B cell (primary cell): ENCODE results near the gene ZNF213. TPM values are rescaled to one million over a fixed set of nuclear protein-coding genes. Genes with fewer than 3 reads are reported as not detected.

Source experiments
- ATAC-seq: fragments of 200-7000 bp; cut with Tn5 transposase; one replicate; pipeline ENCODE4 v1.10.0; 2021; ENCODE audit warnings: low read depth, mild to moderate bottlenecking, moderate number of reproducible peaks, moderate library complexity
- CTCF ChIA-PET: fragments of 350-600 bp; sonication (Branson Sonifier 250); formaldehyde crosslinking; loops from one replicate; lab custom pipeline; 2021; ENCODE audit warnings: antibody characterized with exemption, inconsistent platforms; lab: Charles Lee
- POLR2A ChIA-PET: fragments of 350-600 bp; sonication (Branson Sonifier 250); formaldehyde crosslinking; loops from one replicate; lab custom pipeline; 2021; ENCODE audit warnings: antibody characterized with exemption; lab: Charles Lee
- DNase-seq: peaks from one replicate; pipeline ENCODE4 v3.0.0; 2013
- H2AFZ ChIP-seq: 2 replicates; pipeline ENCODE4 v1.6.1; 2012; ENCODE audit warnings: mild to moderate bottlenecking, low read depth, low read length; ENCODE audit not compliant: insufficient read depth, poor library complexity, severe bottlenecking
- H3K27ac ChIP-seq, 2 donors: 1 replicate in 1 of 2; 2 replicates in 1 of 2; pipeline ENCODE4 v1.5.1; 2012 to 2013; ENCODE audit warnings: low read length in 2 of 2, mild to moderate bottlenecking in 2 of 2, moderate library complexity in 1 of 2
- H3K27me3 ChIP-seq, 4 experiments: fragments of 200-600 bp in 1 of 4; sonication (generic) in 1 of 4; replicated peaks in 1 of 4; 1 replicate in 2 of 4; 2 replicates in 2 of 4; pipeline versions ENCODE4 v1.6.1 to v1.7.0; 2013 to 2016; ENCODE audit warnings: low read length in 3 of 4, mild to moderate bottlenecking in 2 of 4, mixed read lengths in 1 of 4, moderate library complexity in 1 of 4; ENCODE audit not compliant: insufficient read depth in 4 of 4, control insufficient read depth in 3 of 4; ENCODE audit errors: control extremely low read depth in 1 of 4
- H3K36me3 ChIP-seq, 2 experiments: replicated peaks in 1 of 2; 1 replicate in 1 of 2; 2 replicates in 1 of 2; pipeline versions ENCODE4 v1.6.1 to v1.7.1; 2013; ENCODE audit warnings: low read length in 1 of 2; ENCODE audit not compliant: insufficient read depth in 2 of 2, control insufficient read depth in 1 of 2; ENCODE audit errors: control extremely low read depth in 1 of 2, extremely low read depth in 1 of 2
- H3K4me1 ChIP-seq, 2 donors: fragments of 200-600 bp in 1 of 2; sonication (generic) in 1 of 2; 1 replicate in 1 of 2; 2 replicates in 1 of 2; pipeline versions ENCODE4 v1.5.1 to v1.6.1; 2013 to 2017; ENCODE audit warnings: low read length in 2 of 2; ENCODE audit not compliant: control insufficient read depth in 2 of 2, insufficient read depth in 2 of 2
- H3K4me2 ChIP-seq: replicated peaks from 2 replicates; pipeline ENCODE3; 2012; ENCODE audit warnings: mild to moderate bottlenecking, low read depth, low read length; ENCODE audit not compliant: poor library complexity, severe bottlenecking
- H3K4me3 ChIP-seq, 5 experiments: fragments of 200-600 bp in 1 of 5; sonication (generic) in 1 of 5; 1 replicate in 3 of 5; 2 replicates in 2 of 5; pipeline versions ENCODE4 v1.5.1 to v1.7.0; 2011 to 2016; ENCODE audit warnings: low read length in 4 of 5, mild to moderate bottlenecking in 4 of 5, low read depth in 2 of 5, control low read depth in 1 of 5, moderate library complexity in 1 of 5; ENCODE audit not compliant: insufficient read depth in 1 of 5; ENCODE audit errors: control extremely low read depth in 1 of 5, extremely low read depth in 1 of 5
- H3K79me2 ChIP-seq: fragments of 200-600 bp; sonication (generic); one replicate; pipeline ENCODE4 v1.6.0; 2016; ENCODE audit warnings: low read length; ENCODE audit not compliant: control insufficient read depth, insufficient read depth
- H3K9ac ChIP-seq: fragments of 200-600 bp; sonication (generic); 2 replicates; pipeline ENCODE4 v1.6.1; 2017; ENCODE audit warnings: mild to moderate bottlenecking, low read length, moderate library complexity
- H3K9me3 ChIP-seq, 3 donors: one replicate each; pipeline versions ENCODE4 v1.6.1 to v1.7.1; 2013; ENCODE audit warnings: low read length in 2 of 3; ENCODE audit not compliant: control insufficient read depth in 2 of 3, insufficient read depth in 1 of 3; ENCODE audit errors: control extremely low read depth in 1 of 3
- H4K20me1 ChIP-seq: 2 replicates; pipeline ENCODE4 v1.6.0; 2012; ENCODE audit warnings: mild to moderate bottlenecking, low read length; ENCODE audit not compliant: insufficient read depth, control insufficient read depth, poor library complexity, severe bottlenecking
- H3K27ac Mint-ChIP-seq: one replicate; pipeline ENCODE4 v1.8.0; 2021; ENCODE audit warnings: mixed read lengths
- H3K27me3 Mint-ChIP-seq: one replicate; pipeline ENCODE4 v1.8.0; 2021; ENCODE audit warnings: mixed read lengths
- H3K4me1 Mint-ChIP-seq: one replicate; pipeline ENCODE4 v1.8.0; 2021; ENCODE audit warnings: mixed read lengths
- H3K4me3 Mint-ChIP-seq: one replicate; pipeline ENCODE4 v1.8.0; 2021; ENCODE audit warnings: mixed read lengths
- H3K9me3 Mint-ChIP-seq: one replicate; pipeline ENCODE4 v1.8.0; 2022; ENCODE audit warnings: mixed read lengths; ENCODE audit not compliant: insufficient read depth
- EZH2 ChIP-seq: IDR thresholded peaks from 2 replicates; pipeline ENCODE4 v1.6.1; 2012; ENCODE audit warnings: borderline replicate concordance, low read depth, mild to moderate bottlenecking, moderate library complexity, low read length; ENCODE audit not compliant: insufficient read depth, poor library complexity, severe bottlenecking
- WGBS: methylation state at CpG from one replicate; pipeline ENCODE4 v1.1.5; 2013; ENCODE audit warnings: missing lambda C conversion rate; ENCODE audit not compliant: insufficient coverage; 5-methylcytosine and 5-hydroxymethylcytosine counted together
- intact Hi-C: fragments of 100-400 bp; cut with micrococcal nuclease; formaldehyde crosslinking; loops from one replicate; pipeline ENCODE4 v1.10.0; 2022
- polyA plus RNA-seq: library from polyadenylated mRNA; depleted of rRNA; stranded (reverse); fragments of >200 nt; gene quantifications from 2 replicates; pipeline ENCODE4 v1.2.3, GENCODE V29; 2012
- total RNA-seq, 2 donors: library from RNA; stranded (reverse); fragments of 120-200 nt in 1 of 2; gene quantifications; 1 replicate in 1 of 2; 2 replicates in 1 of 2; pipeline versions ENCODE4 v1.2.3 to v1.2.4, GENCODE V29; 2013 to 2022
- TF ChIP-seq, protein P1 (sequence below): fragments of 200-600 bp; IDR thresholded peaks from one replicate; pipeline ENCODE4 v1.8.0; 2022; ENCODE audit warnings: antibody characterized with exemption, mild to moderate bottlenecking

Gene ZNF213
- total and polyA plus RNA-seq, 2 donors (not counting 1 experiment from before 2014, with no cell fraction given) = 1.4 to 7.2 TPM

DNA sequence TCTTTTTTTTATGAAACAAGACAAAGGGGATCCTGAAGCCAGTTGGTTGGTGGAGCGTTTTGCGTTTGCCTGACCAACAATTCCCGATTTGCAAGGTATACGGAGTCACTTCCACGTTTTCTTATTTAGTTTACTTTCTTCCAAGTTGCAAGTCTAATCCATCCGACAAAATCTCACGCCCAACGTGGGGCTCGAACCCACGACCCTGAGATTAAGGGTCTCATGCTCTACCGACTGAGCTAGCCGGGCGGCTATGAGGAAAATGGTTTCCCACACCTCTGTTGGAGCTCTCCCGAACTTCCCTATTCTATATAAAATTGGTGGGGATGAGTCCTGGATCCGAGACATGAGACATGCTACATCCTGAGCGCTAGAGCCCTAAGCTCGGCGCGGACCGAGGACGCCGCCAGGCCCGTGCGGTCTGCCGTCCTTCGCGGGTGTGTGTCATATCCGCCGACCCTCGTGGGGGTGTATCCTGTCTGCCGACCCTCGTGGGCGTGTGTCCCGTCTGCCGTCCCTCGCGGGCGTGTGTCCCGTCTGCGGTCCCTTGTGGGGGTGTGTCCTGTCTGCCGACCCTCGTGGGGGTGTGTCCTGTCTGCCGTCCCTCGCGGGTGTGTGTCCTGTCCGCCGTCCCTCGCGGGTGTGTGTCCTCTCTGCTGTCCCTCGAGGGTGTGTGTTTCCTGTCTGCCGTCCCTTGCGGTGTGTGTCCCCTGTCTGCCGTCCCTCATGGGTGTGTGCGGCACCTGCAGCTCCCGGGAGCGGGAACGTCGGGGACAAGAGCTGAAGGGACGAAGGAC is 22.6 kb downstream of the ZNF213 start:
- peak overlapping the region; percentile 99 for H3K4me2 ChIP-seq
- ChIA-PET CTCF (interaction anchor here (0.6 to 3.2 kb wide), 7 partner anchors 9 to 129 kb away, joined by 3 to 13 read pairs (median 4); no protein-coding TSS in a partner anchor), POLR2A (interaction anchor here (0.8 to 2.7 kb wide), 5 partner anchors 7 to 28 kb away, joined by 4 to 27 read pairs (median 7); partner anchors contain the start of gene ZNF213)
- peaks cover 19 to 32% of the 10 kb centered on the region in 2 donors for H3K4me1 ChIP-seq
- H3K4me3 ChIP-seq = peak overlapping the region; percentile 34 to 96 (median 84)
- H2AFZ ChIP-seq = peak overlapping the region; percentile 84
- peaks cover 5% of the 10 kb centered on the region for H3K9me3 Mint-ChIP-seq
- intact Hi-C loops = loop anchor here (1.0 to 10.0 kb wide), 4 partner anchors 7 to 107 kb away; no protein-coding TSS in a partner anchor
- H4K20me1 ChIP-seq = no peaks in the 10 kb centered on the region
- H3K27ac ChIP-seq = peak overlapping the region; percentile 2 to 60
- peaks cover 0 to 4% (median 1%) of the 10 kb centered on the region in 4 experiments for H3K27me3 ChIP-seq
- peak overlapping the region; percentile 93 for H3K4me3 Mint-ChIP-seq
- no peaks in the 10 kb centered on the region for H3K36me3 ChIP-seq
- 2% methylated on average over 55 of the region's 59 CpGs for WGBS
- H3K9me3 ChIP-seq = peaks cover 0 to 42% (median 3%) of the 10 kb centered on the region in 3 donors
- no peaks in the 10 kb centered on the region for H3K79me2 ChIP-seq
- H3K27me3 Mint-ChIP-seq = no peaks in the 10 kb centered on the region
- peaks cover 23% of the 10 kb centered on the region for H3K4me1 Mint-ChIP-seq
- ATAC-seq (peak; percentile 6), DNase-seq (peak; percentile 71)
- peak overlapping the region; percentile 88 for H3K9ac ChIP-seq
- H3K27ac Mint-ChIP-seq = peak overlapping the region; percentile 87
- no peak for TF ChIP-seq EZH2
- TF ChIP-seq, protein P1, sequence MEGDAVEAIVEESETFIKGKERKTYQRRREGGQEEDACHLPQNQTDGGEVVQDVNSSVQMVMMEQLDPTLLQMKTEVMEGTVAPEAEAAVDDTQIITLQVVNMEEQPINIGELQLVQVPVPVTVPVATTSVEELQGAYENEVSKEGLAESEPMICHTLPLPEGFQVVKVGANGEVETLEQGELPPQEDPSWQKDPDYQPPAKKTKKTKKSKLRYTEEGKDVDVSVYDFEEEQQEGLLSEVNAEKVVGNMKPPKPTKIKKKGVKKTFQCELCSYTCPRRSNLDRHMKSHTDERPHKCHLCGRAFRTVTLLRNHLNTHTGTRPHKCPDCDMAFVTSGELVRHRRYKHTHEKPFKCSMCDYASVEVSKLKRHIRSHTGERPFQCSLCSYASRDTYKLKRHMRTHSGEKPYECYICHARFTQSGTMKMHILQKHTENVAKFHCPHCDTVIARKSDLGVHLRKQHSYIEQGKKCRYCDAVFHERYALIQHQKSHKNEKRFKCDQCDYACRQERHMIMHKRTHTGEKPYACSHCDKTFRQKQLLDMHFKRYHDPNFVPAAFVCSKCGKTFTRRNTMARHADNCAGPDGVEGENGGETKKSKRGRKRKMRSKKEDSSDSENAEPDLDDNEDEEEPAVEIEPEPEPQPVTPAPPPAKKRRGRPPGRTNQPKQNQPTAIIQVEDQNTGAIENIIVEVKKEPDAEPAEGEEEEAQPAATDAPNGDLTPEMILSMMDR = no peak
